IPS-NIHi7 (cell line): Measurements from ENCODE around the gene CFAP206.
A peak's percentile ranks its signal among the peaks of the same experiment; 100 is the strongest.
"Not testable (repeated sequence)": the region's sequence is repeated elsewhere in the genome, so short reads cannot be mapped to it uniquely, and the experiment has no call there.

Source experiments
- DNase-seq: peaks from one replicate; pipeline ENCODE4 v3.0.0; 2012; ENCODE audit warnings: mixed read lengths; ENCODE audit errors: extremely low spot score

The CFAP206 gene

GRCh38 chr6:87420360-87420759, 12.6 kb downstream of the CFAP206 start:
- no peak for DNase-seq

- no peak for DNase-seq
Observed at GRCh38 chr6:87421576-87421975, 13.8 kb downstream of the CFAP206 start.

GRCh38 chr6:87426789-87427188, 19.0 kb downstream of the CFAP206 start:
- no peak for DNase-seq

- no peak for DNase-seq
Observed at GRCh38 chr6:87430499-87430898, 22.7 kb downstream of the CFAP206 start.

GRCh38 chr6:87431263-87431662, 23.5 kb downstream of the CFAP206 start:
- no peak for DNase-seq

- peak; percentile 84 for DNase-seq
Observed at GRCh38 chr6:87436435-87436834, 28.7 kb downstream of the CFAP206 start.

GRCh38 chr6:87441711-87442110, 33.9 kb downstream of the CFAP206 start:
- no peak for DNase-seq

GRCh38 chr6:87444362-87444761, 36.6 kb downstream of the CFAP206 start:
- peak; percentile 50 for DNase-seq

- no peak for DNase-seq
Observed at GRCh38 chr6:87465051-87465450, 57.3 kb downstream of the CFAP206 start.

GRCh38 chr6:87472525-87473418, 65.0 kb downstream of the CFAP206 start, which contains the start of gene SLC35A1:
TSS of gene SLC35A1 (plus strand) at chr6:87472974. CDS start at chr6:87473004, 30 bp downstream.
- peak; percentile 88 for DNase-seq

GRCh38 chr6:87473419-87473903, 65.7 kb downstream of the CFAP206 start:
- DNase-seq = peak; percentile 16

- DNase-seq = no peak
Observed at GRCh38 chr6:87481931-87482330, 74.2 kb downstream of the CFAP206 start.

- DNase-seq = no peak
Observed at GRCh38 chr6:87482366-87482765, 74.6 kb downstream of the CFAP206 start.

- peak; percentile 71 for DNase-seq
Observed at GRCh38 chr6:87483929-87484328, 76.2 kb downstream of the CFAP206 start.

- no peak for DNase-seq
Observed at GRCh38 chr6:87484491-87484890, 76.7 kb downstream of the CFAP206 start.

GRCh38 chr6:87487555-87487954, 79.8 kb downstream of the CFAP206 start:
- DNase-seq = no peak

- not testable (repeated sequence) for DNase-seq
Observed at GRCh38 chr6:87489326-87489725, 81.6 kb downstream of the CFAP206 start.

- DNase-seq = no peak
Observed at GRCh38 chr6:87494761-87495422, 87.1 kb downstream of the CFAP206 start.

GRCh38 chr6:87498048-87498447, 90.3 kb downstream of the CFAP206 start:
- no peak for DNase-seq

GRCh38 chr6:87501809-87502572, 94.2 kb downstream of the CFAP206 start:
- no peak for DNase-seq

- no peak for DNase-seq
Observed at GRCh38 chr6:87504441-87504840, 96.7 kb downstream of the CFAP206 start.
